CD4-positive, alpha-beta T cell treated with Interleukin-17A for 4 hours (primary cell): Measurements from ENCODE around the gene LIMK1.
A peak's percentile ranks its signal among the peaks of the same experiment; 100 is the strongest.

Experiments used
- DNase-seq: peaks from one replicate; pipeline ENCODE4 v3.0.0-alpha.2; 2020; ENCODE audit warnings: mixed read lengths

LIMK1 gene

GRCh38 chr7:74056096-74056915 lies 27.3 kb upstream of the LIMK1 start:
- DNase-seq, result no peak

GRCh38 chr7:74057216-74057925 lies 26.2 kb upstream of the LIMK1 start:
- no peak for DNase-seq

- no peak for DNase-seq
These were observed 25.6 kb upstream of the LIMK1 start for GRCh38 chr7:74057987-74058386.

GRCh38 chr7:74058486-74058885 lies 25.1 kb upstream of the LIMK1 start:
- no peak for DNase-seq

GRCh38 chr7:74059037-74059436 lies 24.6 kb upstream of the LIMK1 start:
- no peak for DNase-seq

GRCh38 chr7:74059681-74060588 lies 23.7 kb upstream of the LIMK1 start:
- no peak for DNase-seq

- peak; percentile 66 for DNase-seq
These were observed 21.6 kb upstream of the LIMK1 start for GRCh38 chr7:74061840-74062539.

GRCh38 chr7:74063223-74063641 lies 20.4 kb upstream of the LIMK1 start:
- DNase-seq, result no peak

GRCh38 chr7:74063646-74064045 lies 20.0 kb upstream of the LIMK1 start:
- DNase-seq, result no peak

- DNase-seq, result no peak
These were observed 18.9 kb upstream of the LIMK1 start for GRCh38 chr7:74064696-74065095.

GRCh38 chr7:74066626-74067025 lies 17.0 kb upstream of the LIMK1 start:
- DNase-seq, result no peak

- no peak for DNase-seq
These were observed 15.1 kb upstream of the LIMK1 start for GRCh38 chr7:74068378-74069085.

- DNase-seq, result no peak
These were observed 14.5 kb upstream of the LIMK1 start for GRCh38 chr7:74069086-74069541.

GRCh38 chr7:74069790-74070618 lies 13.6 kb upstream of the LIMK1 start:
- no peak for DNase-seq

- no peak for DNase-seq
These were observed 13.0 kb upstream of the LIMK1 start for GRCh38 chr7:74070619-74070921.

- DNase-seq, result no peak
These were observed 12.5 kb upstream of the LIMK1 start for GRCh38 chr7:74071121-74071520.

- no peak for DNase-seq
These were observed 8.8 kb upstream of the LIMK1 start for GRCh38 chr7:74074770-74075169.

- no peak for DNase-seq
These were observed 5.1 kb upstream of the LIMK1 start for GRCh38 chr7:74078461-74078860.

GRCh38 chr7:74082770-74083116 lies 861 bp upstream of the LIMK1 start:
- no peak for DNase-seq

- peak; percentile 52 for DNase-seq
These were observed 521 bp downstream of the LIMK1 start for GRCh38 chr7:74083928-74084721.
